SH-SY5Y (cell line): ENCODE data around the gene STOML2.

ENCODE experiments used
- GATA2 ChIP-seq: IDR thresholded peaks from 2 replicates; pipeline ENCODE4 v1.6.1; 2011; ENCODE audit warnings: mild to moderate bottlenecking, low read depth, low read length
- GATA3 ChIP-seq: IDR thresholded peaks from 2 replicates; pipeline ENCODE4 v1.6.1; 2011; ENCODE audit warnings: low read depth, mild to moderate bottlenecking, low read length, moderate library complexity

STOML2 gene

GRCh38 chr9:35111001-35111933 is 8.3 kb upstream of the STOML2 start:
- no peak for TF ChIP-seq GATA3
- no peak for TF ChIP-seq GATA2

- TF ChIP-seq GATA2 (no peak), GATA3 (no peak)
Measured at GRCh38 chr9:35110327-35110761, 7.4 kb upstream of the STOML2 start.

DNA sequence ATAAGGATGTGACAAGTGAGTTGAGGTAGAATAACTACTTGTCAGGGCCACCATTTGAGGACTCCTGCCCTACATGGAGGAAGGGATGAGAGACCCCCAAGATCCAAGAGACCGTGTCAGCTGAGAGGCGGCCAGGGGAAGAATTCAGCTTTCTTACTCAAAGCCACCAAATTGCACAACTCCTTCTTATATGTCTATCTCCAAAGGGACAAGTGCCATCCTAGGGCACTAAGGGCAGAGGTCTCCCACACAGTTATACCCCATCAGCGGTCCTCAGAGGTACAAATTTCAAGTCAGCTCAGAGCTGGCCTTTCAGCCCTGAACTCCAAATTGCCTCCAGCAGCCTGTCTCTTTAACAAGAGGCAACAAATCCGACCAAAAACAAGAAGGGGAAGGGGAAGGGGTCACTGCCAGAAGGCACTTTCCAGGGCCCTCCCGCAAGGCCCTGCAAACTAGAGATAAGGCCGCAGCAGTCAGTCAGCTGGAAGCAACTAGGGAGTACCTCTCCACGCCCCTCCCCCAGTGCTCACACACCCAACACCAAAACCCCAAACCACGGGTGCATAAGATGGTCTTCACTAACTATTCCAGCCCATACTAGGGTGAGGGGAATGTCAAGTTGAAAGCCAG is 6.1 kb upstream of the STOML2 start:
- TF ChIP-seq GATA2 (no peak), GATA3 (no peak)

- TF ChIP-seq GATA3 (no peak), GATA2 (no peak)
Measured at GRCh38 chr9:35108461-35108860, 5.5 kb upstream of the STOML2 start.

- TF ChIP-seq GATA2 (no peak), GATA3 (no peak)
Measured at GRCh38 chr9:35107297-35108290, 4.7 kb upstream of the STOML2 start.

- no peak for TF ChIP-seq GATA2
Measured at GRCh38 chr9:35106343-35106730, 3.4 kb upstream of the STOML2 start.

- TF ChIP-seq GATA3 (no peak), GATA2 (no peak)
Measured at GRCh38 chr9:35105571-35106342, 2.8 kb upstream of the STOML2 start.

GRCh38 chr9:35105126-35105525 is 2.2 kb upstream of the STOML2 start:
- no peak for TF ChIP-seq GATA2
- no peak for TF ChIP-seq GATA3

DNA sequence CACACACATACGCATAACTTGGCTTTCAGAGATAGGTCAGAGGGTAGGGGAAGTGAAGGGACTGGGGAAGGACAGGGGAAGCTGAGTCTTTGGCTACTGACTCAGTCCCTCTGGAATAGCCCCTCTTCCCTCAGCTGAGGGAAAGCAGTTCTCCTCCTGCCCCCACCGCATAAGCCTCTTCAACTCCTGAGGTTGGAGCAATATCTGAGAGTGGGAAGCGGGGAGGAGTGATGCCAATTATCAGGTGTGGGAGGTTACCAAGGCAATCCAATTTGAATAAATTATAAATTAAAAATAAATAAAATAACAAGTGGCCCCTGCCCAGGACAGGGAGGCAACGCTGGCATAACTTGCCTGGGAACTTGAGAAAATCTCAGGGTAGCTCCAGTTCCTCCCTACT is 1.7 kb upstream of the STOML2 start:
- no peak for TF ChIP-seq GATA2
- TF ChIP-seq GATA3 = no peak

- no peak for TF ChIP-seq GATA3
- no peak for TF ChIP-seq GATA2
Measured at GRCh38 chr9:35103660-35104191, 795 bp upstream of the STOML2 start.

DNA sequence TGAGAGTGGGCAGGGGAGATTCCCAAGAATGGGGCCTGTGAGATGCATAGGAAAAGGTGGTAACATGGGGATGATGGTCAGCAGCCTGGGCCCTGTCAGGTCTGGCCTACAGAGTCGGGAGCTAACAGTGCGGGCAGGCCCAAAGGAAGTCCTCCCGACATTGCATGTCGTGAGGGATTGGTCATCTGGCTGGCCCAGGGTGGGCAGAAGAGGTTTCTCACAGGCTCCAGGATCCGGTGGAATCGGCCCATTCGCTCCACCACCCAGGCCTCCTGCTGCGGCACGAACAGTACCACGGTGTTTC is 514 bp downstream of the STOML2 start:
- no peak for TF ChIP-seq GATA3
- TF ChIP-seq GATA2 = no peak

GRCh38 chr9:35097573-35097972 is 5.4 kb downstream of the STOML2 start:
- TF ChIP-seq GATA2 = no peak
- TF ChIP-seq GATA3 = no peak

GRCh38 chr9:35096035-35096849 is 6.7 kb downstream of the STOML2 start, which contains the start of gene PIGO:
TSS of gene PIGO (minus strand) at chr9:35096591. CDS start at chr9:35095565, 1,026 bp downstream.
- no peak for TF ChIP-seq GATA2
- TF ChIP-seq GATA3 = no peak
